NB4 (cell line): Measurements from ENCODE around the gene CUL9.

Source experiments
- MYC ChIP-seq: IDR thresholded peaks from 2 replicates; pipeline ENCODE4 v1.6.1; 2011; ENCODE audit warnings: low read depth, low read length
- TF ChIP-seq, protein P1 (sequence below): IDR thresholded peaks from one replicate; pipeline ENCODE4 v1.5.1; 2012; ENCODE audit warnings: low read depth, low read length

GRCh38 chr6:43263314-43264178, 81.5 kb downstream of the CUL9 start:
- TF ChIP-seq, protein P1, sequence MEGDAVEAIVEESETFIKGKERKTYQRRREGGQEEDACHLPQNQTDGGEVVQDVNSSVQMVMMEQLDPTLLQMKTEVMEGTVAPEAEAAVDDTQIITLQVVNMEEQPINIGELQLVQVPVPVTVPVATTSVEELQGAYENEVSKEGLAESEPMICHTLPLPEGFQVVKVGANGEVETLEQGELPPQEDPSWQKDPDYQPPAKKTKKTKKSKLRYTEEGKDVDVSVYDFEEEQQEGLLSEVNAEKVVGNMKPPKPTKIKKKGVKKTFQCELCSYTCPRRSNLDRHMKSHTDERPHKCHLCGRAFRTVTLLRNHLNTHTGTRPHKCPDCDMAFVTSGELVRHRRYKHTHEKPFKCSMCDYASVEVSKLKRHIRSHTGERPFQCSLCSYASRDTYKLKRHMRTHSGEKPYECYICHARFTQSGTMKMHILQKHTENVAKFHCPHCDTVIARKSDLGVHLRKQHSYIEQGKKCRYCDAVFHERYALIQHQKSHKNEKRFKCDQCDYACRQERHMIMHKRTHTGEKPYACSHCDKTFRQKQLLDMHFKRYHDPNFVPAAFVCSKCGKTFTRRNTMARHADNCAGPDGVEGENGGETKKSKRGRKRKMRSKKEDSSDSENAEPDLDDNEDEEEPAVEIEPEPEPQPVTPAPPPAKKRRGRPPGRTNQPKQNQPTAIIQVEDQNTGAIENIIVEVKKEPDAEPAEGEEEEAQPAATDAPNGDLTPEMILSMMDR: peak; percentile 86
- TF ChIP-seq MYC: no peak
